NK-92 treated with Interleukin-12 subunit alpha and Interleukin-12 subunit beta, amount 100 ng/mL, for 24 hours (cell line): Measurements from ENCODE around the gene IGFBP5.

Experiments used
- DNase-seq: peaks from one replicate; lab custom pipeline; 2025; lab: John Stamatoyannopoulos, UW

The IGFBP5 gene, protein sequence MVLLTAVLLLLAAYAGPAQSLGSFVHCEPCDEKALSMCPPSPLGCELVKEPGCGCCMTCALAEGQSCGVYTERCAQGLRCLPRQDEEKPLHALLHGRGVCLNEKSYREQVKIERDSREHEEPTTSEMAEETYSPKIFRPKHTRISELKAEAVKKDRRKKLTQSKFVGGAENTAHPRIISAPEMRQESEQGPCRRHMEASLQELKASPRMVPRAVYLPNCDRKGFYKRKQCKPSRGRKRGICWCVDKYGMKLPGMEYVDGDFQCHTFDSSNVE

DNA sequence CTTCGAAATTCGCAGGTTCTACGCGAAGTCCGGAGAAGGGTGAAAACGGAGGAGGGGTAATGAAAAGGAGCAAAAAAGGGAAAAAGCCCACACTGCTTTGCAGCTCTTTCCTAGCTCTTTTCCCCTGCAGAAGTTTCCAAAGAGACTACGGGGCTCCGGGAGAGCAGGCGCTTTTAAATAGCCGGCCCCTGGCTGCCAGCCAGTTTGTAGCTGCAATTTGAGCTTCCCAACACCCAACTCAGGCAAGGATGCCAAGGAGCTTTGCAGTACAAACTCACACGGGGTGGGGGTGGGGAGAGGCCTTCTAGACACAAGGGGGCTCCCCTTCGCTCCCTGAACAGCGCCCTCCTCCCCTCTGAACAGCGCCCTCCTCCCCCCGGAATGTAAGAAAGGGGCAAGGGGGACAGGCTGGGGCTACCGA is at the start of gene IGFBP5:
Gene IGFBP5, minus strand, starts transcription at position 149 of the 421 bp plus-strand sequence. CDS start 774 bp downstream, outside the sequence.
- no peak for DNase-seq

DNA sequence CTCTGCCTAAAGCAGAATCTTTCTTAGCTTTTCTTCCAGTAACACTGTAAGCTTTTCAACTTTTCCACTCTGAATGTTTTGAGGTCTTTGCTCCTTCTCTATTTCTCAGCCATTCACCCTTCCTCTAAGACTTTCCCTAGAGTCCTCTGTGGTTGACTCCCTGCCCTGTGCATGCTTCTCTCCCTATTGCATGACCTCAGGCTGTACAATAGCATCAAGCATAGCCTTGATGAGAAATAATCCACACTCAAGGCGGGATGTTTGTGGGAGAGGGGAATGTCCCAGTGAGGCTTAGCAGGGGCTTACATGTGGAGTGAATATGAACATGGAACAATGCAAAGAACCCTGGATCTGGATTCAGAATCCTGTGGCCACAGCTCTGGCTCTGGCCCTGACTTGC is 48.4 kb upstream of the IGFBP5 start:
- no peak for DNase-seq

GRCh38 chr2:216742411-216742810 is 47.1 kb upstream of the IGFBP5 start:
- DNase-seq = no peak

- DNase-seq = no peak
These were observed 45.9 kb upstream of the IGFBP5 start for GRCh38 chr2:216741223-216741593.

- no peak for DNase-seq
These were observed 45.3 kb upstream of the IGFBP5 start for GRCh38 chr2:216740557-216741222.

- no peak for DNase-seq
These were observed 43.7 kb upstream of the IGFBP5 start for GRCh38 chr2:216739035-216739434.

DNA sequence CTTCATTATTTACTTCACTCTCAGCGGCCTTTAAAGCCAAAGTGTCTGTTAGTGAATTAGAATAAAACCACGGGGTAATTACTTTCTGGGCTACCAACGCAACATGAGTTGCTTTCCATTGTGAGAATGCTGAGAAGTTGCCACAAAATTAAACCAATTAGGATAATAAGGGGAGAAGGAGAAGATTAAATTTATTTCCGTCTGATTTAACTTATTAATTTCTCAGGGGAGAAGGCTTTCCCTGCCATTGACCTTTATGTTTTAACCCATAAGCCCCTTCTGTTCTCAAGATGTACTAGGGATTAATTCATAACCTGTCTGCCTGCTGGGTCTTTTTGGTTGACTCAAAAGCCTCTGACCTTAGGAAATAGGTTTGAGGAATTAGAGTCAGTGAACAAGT is 42.3 kb upstream of the IGFBP5 start:
- DNase-seq = no peak

DNA sequence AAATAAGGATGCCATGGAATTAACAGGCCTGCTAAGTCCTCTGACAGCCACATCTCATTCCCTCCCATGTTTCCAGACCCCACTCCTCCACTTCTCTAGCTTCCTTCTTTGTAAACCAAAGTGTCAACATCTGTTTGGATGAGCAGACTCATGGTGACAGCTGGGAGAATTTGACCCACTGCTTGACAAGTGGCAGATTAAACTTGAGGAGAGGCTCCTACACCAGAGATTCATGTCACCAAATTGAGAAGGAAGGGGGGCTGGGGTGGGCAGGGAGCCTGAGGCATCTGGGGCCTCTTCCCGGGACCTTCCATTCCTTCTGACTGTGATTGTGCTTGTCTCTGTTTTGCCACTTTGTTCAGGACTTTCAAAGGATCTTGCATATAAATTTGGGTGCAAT is 41.0 kb upstream of the IGFBP5 start:
- DNase-seq = no peak

DNA sequence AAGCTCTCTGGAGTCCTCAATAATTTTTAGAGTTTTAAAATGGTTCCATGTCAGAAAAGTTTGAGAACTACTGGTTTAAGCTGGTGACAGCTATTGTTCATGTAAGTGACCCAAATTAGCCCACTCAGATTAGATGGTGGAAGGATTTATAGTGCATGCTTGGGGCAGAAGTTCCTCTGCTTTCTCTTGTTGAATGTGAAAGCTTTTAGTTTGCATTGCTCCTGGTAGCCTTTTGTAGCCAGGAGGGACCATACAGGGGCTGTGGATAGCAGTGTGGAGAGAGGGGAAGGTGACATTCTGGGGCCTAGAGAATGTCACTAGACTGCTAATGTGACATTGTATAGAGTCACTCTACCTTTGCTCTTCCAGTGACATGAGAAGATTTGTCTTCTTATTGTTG is 40.3 kb upstream of the IGFBP5 start:
- no peak for DNase-seq

GRCh38 chr2:216735086-216735485 is 39.7 kb upstream of the IGFBP5 start:
- no peak for DNase-seq

GRCh38 chr2:216733046-216733445 is 37.7 kb upstream of the IGFBP5 start:
- DNase-seq = no peak

GRCh38 chr2:216732334-216732733 is 37.0 kb upstream of the IGFBP5 start:
- no peak for DNase-seq

- no peak for DNase-seq
These were observed 36.1 kb upstream of the IGFBP5 start for GRCh38 chr2:216731465-216731864.

DNA sequence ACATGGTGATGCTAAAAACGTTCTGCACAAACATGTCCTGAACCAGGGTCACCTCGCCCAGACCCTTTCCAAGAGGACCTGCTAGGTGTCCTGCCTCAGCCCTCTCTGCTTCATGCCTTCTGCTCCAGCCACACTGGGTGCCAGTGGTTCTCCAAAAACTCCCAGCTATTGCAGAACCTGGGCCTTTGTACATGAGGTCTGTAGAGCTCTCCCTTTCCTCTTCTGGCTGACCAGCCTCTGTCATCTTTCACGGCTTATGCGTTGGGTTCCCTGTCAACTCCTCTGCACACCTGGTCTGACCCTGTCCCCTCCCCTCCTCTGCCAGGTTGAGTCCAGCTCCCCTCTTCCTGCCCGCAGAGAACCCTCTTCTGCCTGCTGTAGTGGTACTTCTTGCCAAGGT is 35.5 kb upstream of the IGFBP5 start:
- DNase-seq = no peak

DNA sequence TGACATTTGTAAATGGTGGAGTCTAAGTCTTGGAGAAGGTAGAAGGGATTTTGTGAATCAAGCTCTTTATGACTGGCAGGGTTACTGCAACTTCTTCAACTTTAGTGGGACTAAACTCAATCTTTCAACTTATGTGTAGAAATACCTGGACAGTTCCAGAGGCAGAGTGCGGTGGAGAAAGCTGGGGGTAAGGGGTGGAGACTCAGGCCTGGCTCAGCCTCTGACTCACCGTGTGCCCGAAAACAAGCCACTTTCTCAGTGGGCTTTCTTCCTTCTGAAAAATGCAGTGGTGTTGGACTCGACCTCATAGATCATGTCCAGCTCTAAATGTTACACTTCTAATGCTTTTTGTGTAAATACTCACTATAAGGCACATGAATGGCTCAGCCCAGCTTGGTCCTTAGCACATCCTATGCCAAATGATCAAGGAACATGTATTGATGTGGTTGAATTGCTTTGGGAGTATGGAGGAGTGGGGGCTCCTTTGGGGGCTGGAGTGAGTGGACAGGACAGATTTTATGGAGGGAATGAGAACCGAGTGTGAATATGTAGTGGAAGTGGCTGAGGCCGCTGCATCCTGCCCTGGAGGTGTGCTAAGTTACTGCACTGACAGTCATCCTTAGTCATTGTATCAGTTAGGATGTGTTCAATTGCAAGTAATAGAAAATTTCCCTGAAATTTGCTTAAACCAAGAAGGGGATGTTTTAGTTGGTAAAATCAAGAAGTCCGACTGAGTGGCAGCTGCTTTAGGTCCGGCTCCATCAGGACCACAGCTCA is 32.2 kb upstream of the IGFBP5 start:
- no peak for DNase-seq

GRCh38 chr2:216724190-216724589 is 28.8 kb upstream of the IGFBP5 start:
- DNase-seq = no peak

DNA sequence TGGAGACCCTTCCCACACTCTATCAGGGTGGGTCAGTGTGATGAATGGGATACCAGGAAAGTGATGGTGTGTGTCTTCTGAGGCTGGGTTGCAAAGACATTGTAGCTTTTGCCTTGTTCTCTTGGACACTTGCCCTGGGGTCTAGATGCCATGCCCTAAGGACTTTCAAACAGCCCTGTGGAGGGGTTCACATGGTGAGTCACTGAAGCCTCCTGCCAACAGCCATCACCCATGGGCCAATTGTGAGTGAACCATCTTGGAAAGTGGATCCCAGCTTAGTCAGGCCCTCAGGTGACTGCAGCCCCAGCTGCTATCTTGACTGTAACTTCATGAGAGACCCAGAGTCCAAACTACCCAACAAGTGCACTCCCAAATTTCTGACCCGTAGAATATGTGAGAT is 25.8 kb upstream of the IGFBP5 start:
- DNase-seq = no peak

- DNase-seq = no peak
These were observed 25.4 kb upstream of the IGFBP5 start for GRCh38 chr2:216720722-216721121.

DNA sequence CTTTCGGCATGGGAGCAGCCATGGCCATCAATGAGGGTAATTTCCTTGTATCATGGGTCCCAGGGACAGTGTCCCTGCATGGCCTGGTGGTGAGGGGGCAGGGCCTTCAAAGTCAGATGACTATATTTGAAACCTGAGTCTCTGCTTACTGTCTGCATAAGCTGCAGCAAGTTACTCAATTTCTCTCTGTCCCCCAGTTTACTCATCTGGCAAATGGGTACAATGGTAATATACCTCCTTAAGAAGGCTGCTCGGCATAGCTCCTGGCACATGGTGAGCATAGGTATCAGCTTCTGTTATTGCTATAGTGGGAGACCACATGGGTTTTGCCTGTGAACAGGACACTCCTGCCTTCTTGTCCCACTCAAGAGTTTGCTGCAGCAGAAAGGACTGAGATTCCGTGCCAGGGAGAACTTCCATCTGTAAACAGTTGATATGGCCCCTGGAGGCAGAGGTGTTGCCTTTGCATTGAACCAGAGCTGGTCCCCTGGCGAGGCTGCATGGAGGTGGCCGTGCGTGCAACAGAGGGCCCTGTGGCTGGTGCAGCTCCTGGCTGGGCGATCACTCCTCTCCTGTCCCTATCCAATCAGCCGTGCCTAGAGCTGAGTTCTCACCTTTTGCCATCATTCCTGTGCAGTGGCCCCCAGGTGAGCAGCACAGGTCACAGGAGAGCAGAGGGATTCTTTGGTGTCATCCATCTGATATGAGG is 22.7 kb upstream of the IGFBP5 start:
- DNase-seq = no peak

- no peak for DNase-seq
These were observed 22.1 kb upstream of the IGFBP5 start for GRCh38 chr2:216717491-216717901.

- DNase-seq = no peak
These were observed 20.8 kb upstream of the IGFBP5 start for GRCh38 chr2:216716109-216716508.

DNA sequence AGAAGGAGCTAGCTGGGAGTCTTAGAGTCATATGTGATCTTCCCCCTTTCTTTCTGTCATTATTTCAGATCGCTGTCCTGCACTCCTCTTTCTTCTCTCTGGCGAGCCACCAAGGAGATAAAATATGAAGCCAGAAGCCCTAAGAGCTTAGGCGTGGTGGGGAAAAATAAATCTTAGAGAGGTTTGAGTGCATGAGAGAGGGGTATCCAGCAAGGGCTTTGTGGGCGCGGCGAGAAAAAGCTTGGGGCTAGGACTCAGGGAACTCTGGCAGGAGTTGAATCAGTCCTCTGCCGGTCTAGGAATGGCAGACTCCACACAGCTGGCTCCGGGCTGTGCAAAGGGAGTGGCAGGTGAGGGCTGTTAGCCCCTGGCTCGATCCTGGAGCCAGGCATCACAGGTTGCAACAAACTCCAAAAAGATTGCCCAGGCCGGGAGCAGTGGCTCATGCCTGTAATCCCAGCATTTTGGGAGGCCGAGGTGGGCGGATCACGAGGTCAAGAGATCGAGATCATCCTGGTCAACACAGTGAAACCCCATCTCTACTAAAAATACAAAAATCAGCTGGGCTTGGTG is 20.1 kb upstream of the IGFBP5 start:
- DNase-seq = no peak
